Endothelial cell of umbilical vein (primary cell): ENCODE measurements around the gene IMPA2. TPM values are rescaled to one million over a fixed set of nuclear protein-coding genes. Genes with fewer than 3 reads are reported as not detected.
"Not testable (repeated sequence)": the region's sequence is repeated elsewhere in the genome, so short reads cannot be mapped to it uniquely, and the experiment has no call there.

Experiments
- BruUV-seq: library from RNA; stranded (reverse); fragments of 400-500 nt; replicated peaks from 2 replicates; lab custom pipeline; 2021; lab: Mats Ljungman, UMichigan
- CTCF ChIA-PET: fragments of 300-600, 350-600 bp; sonication (Branson Sonifier 250); formaldehyde crosslinking; loops from one replicate; lab custom pipeline; 2021; ENCODE audit warnings: antibody characterized with exemption, inconsistent platforms; lab: Charles Lee
- POLR2A ChIA-PET: fragments of 300-600, 350-600 bp; sonication (Branson Sonifier 250); formaldehyde crosslinking; loops from one replicate; lab custom pipeline; 2021; ENCODE audit warnings: antibody characterized with exemption, inconsistent platforms; lab: Charles Lee
- DNase-seq: peaks from one replicate; pipeline ENCODE4 v3.0.0-alpha.2; 2011; ENCODE audit warnings: low read depth, low spot score
- FAIRE-seq: peaks from 2 replicates; lab custom pipeline; 2011; peaks lifted over from hg19 to GRCh38; lab: Jason Lieb, UNC
- H2AFZ ChIP-seq: 2 replicates; pipeline ENCODE4 v1.6.0; 2012; ENCODE audit warnings: low read depth, low read length, control low read depth, inconsistent platforms
- H3K27ac ChIP-seq: 2 replicates; pipeline ENCODE4 v1.5.1; 2011; ENCODE audit warnings: low read depth, mild to moderate bottlenecking, control low read depth, low read length, moderate library complexity; ENCODE audit not compliant: insufficient read depth
- H3K27me3 ChIP-seq, 2 experiments: 2 replicates each; pipeline versions ENCODE4 v1.6.0 to v1.6.1; 2011; ENCODE audit warnings: low read length in 2 of 2, mixed read lengths in 1 of 2; ENCODE audit not compliant: control insufficient read depth in 2 of 2, insufficient read depth in 2 of 2
- H3K36me3 ChIP-seq, 2 experiments: 2 replicates in 1 of 2; 3 replicates in 1 of 2; pipeline ENCODE4 v1.5.1; 2011; ENCODE audit warnings: low read length in 2 of 2, mild to moderate bottlenecking in 1 of 2, moderate library complexity in 1 of 2; ENCODE audit not compliant: control insufficient read depth in 2 of 2, insufficient read depth in 2 of 2; ENCODE audit errors: extremely low read depth in 1 of 2
- H3K4me1 ChIP-seq: 3 replicates; pipeline ENCODE4 v1.5.1; 2011; ENCODE audit warnings: mild to moderate bottlenecking, low read length; ENCODE audit not compliant: control insufficient read depth, insufficient read depth; ENCODE audit errors: extremely low read depth
- H3K4me2 ChIP-seq: 2 replicates; pipeline ENCODE4 v1.6.1; 2011; ENCODE audit warnings: low read length, control low read depth, mixed read lengths; ENCODE audit not compliant: insufficient read depth
- H3K4me3 ChIP-seq, 3 experiments: fragments of 200-600 bp in 1 of 3; sonication (generic), shearing (Covaris generic) in 1 of 3; replicated peaks in 1 of 3; 2 replicates each; pipeline ENCODE4 v1.5.1; 2011 to 2016; ENCODE audit warnings: control low read depth in 3 of 3, low read length in 3 of 3, mild to moderate bottlenecking in 2 of 3, inconsistent platforms in 1 of 3, low read depth in 1 of 3, moderate library complexity in 1 of 3; ENCODE audit not compliant: insufficient read depth in 1 of 3
- H3K79me2 ChIP-seq: 2 replicates; pipeline ENCODE4 v1.6.0; 2012; ENCODE audit warnings: low read length, inconsistent platforms; ENCODE audit not compliant: control insufficient read depth, insufficient read depth
- H3K9ac ChIP-seq: replicated peaks from 2 replicates; pipeline ENCODE3; 2011; ENCODE audit warnings: low read length, control low read depth; ENCODE audit not compliant: insufficient read depth; ENCODE audit errors: extremely low read depth
- H3K9me1 ChIP-seq: replicated peaks from 3 replicates; pipeline ENCODE4 v1.6.0; 2011; ENCODE audit warnings: mild to moderate bottlenecking, low read length; ENCODE audit not compliant: control insufficient read depth, insufficient read depth; ENCODE audit errors: extremely low read depth
- H3K9me3 ChIP-seq: replicated peaks from 2 replicates; pipeline ENCODE4 v1.5.1; 2012; ENCODE audit warnings: low read length, inconsistent platforms; ENCODE audit not compliant: control insufficient read depth, insufficient read depth
- H4K20me1 ChIP-seq: replicated peaks from 2 replicates; pipeline ENCODE3; 2011; ENCODE audit warnings: mild to moderate bottlenecking, low read length; ENCODE audit not compliant: control insufficient read depth, insufficient read depth; ENCODE audit errors: extremely low read depth
- GATA2 ChIP-seq: IDR thresholded peaks from 2 replicates; pipeline ENCODE4 v1.7.0; 2011; ENCODE audit warnings: low read depth, mild to moderate bottlenecking, moderate library complexity, mixed read lengths, low read length; ENCODE audit not compliant: insufficient read length, insufficient read depth
- JUN ChIP-seq: IDR thresholded peaks from 2 replicates; pipeline ENCODE4 v1.6.1; 2011; ENCODE audit warnings: borderline replicate concordance, low read depth; ENCODE audit not compliant: insufficient read length, insufficient read depth
- POLR2AphosphoS5 ChIP-seq: IDR thresholded peaks from 2 replicates; pipeline ENCODE4 v1.6.1; 2012; ENCODE audit warnings: low read depth, mild to moderate bottlenecking, control low read depth, low read length, moderate library complexity; ENCODE audit not compliant: insufficient read depth
- dilution Hi-C: fragments of 300-500 bp; cut with MboI; formaldehyde crosslinking; loops from one replicate; pipeline ENCODE4 v1.15.0; 2019; ENCODE audit warnings: low sequenced_read_pairs; ENCODE audit not compliant: extremely low pct_ligation_motif_present
- intact Hi-C: fragments of 100-400 bp; cut with micrococcal nuclease; formaldehyde crosslinking; loops from one replicate; pipeline ENCODE4 v1.10.0; 2022
- polyA plus RNA-seq, 4 experiments: library from polyadenylated mRNA; depleted of rRNA in 3 of 4; stranded (reverse) in 3 of 4; unstranded in 1 of 4; fragments of >200 nt; gene quantifications; 2 replicates each; pipeline versions ENCODE4 v1.2.1 to v1.2.3, GENCODE V29; 2011 to 2012; ENCODE audit warnings: missing spikeins in 1 of 4
- total RNA-seq: library from RNA; stranded (reverse); gene quantifications from 2 replicates; pipeline ENCODE4 v1.2.3, GENCODE V29; 2021
- TF ChIP-seq, protein P1 (sequence below), 2 donors: IDR thresholded peaks; 1 replicate in 1 of 2; 2 replicates in 1 of 2; pipeline ENCODE4 v1.5.1; 2011; ENCODE audit warnings: low read length in 2 of 2, mild to moderate bottlenecking in 2 of 2, moderate library complexity in 2 of 2, control low read depth in 1 of 2, inconsistent platforms in 1 of 2, low read depth in 1 of 2; ENCODE audit not compliant: insufficient read depth in 1 of 2; ENCODE audit errors: extremely low read depth in 1 of 2
- TF ChIP-seq, protein P2 (sequence below): IDR thresholded peaks from 2 replicates; pipeline ENCODE4 v1.6.1; 2011; ENCODE audit not compliant: insufficient read depth, insufficient read length

Gene IMPA2
- total and polyA plus RNA-seq, 2 donors (not counting 3 experiments of a cell fraction or from before 2014, with no cell fraction given) = 6.1 to 8.0 TPM

DNA sequence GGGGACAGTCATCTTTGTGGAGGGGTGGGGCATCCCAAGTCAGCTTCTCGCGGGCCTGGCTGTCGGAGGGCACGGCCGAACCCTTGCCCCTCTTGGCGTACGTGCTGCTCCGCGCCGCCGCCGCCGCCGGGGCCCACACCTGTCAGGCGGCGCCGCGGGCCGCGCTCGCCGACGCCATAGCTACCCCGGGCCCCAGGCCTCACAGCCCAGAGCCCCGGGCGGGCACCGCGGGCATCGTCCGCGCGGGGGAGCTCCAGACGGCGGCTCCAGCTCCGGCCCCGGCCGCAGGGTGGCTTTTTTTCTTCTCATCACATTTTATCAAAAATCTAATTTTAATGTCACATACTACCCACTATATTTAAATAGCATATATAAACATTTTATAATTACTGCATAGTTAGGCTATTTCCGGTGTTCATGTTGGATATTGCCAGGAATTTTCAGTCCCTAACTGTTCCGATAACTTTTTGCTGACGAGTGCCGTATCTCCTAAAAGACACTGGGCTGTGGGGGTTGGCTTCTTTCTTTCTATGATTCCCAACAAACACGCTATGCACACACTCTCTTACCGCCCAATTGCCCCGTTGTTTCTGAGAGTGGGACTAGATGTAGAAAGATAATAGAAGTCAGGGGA, 87.1 kb downstream of the IMPA2 start:
- H3K79me2 ChIP-seq, H3K9me1 ChIP-seq, POLR2A ChIA-PET, BruUV-seq, H3K9ac ChIP-seq, H3K36me3 ChIP-seq, H3K27me3 ChIP-seq, H3K27ac ChIP-seq, H3K4me1 ChIP-seq, dilution Hi-C loops, H3K9me3 ChIP-seq, H4K20me1 ChIP-seq: not testable (repeated sequence)
- TF ChIP-seq, protein P1, sequence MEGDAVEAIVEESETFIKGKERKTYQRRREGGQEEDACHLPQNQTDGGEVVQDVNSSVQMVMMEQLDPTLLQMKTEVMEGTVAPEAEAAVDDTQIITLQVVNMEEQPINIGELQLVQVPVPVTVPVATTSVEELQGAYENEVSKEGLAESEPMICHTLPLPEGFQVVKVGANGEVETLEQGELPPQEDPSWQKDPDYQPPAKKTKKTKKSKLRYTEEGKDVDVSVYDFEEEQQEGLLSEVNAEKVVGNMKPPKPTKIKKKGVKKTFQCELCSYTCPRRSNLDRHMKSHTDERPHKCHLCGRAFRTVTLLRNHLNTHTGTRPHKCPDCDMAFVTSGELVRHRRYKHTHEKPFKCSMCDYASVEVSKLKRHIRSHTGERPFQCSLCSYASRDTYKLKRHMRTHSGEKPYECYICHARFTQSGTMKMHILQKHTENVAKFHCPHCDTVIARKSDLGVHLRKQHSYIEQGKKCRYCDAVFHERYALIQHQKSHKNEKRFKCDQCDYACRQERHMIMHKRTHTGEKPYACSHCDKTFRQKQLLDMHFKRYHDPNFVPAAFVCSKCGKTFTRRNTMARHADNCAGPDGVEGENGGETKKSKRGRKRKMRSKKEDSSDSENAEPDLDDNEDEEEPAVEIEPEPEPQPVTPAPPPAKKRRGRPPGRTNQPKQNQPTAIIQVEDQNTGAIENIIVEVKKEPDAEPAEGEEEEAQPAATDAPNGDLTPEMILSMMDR (IDR thresholded peaks at IDR 0.05; ENCODE audit: extremely low read depth in 1 of 2, insufficient read depth in 1 of 2, low read depth in 1 of 2, low read length in 2 of 2) = peak; percentile 20 to 50
- Histone ChIP-seq H3K4me3 (peak overlapping the region; percentile 4 to 43 (median 8)), H3K4me2 (peak overlapping the region; percentile 58), H2AFZ (peak overlapping the region; percentile 64)
- FAIRE-seq (peak; percentile 52), DNase-seq (peak; percentile 20)
- CTCF ChIA-PET = interaction anchor here (0.7 to 2.7 kb wide), 5 partner anchors 21 to 203 kb away, joined by 3 to 28 read pairs (median 6); no protein-coding TSS in a partner anchor
- intact Hi-C loops = loop anchor here (1.0 kb wide), 1 partner anchor 169 kb away; no protein-coding TSS in a partner anchor

DNA sequence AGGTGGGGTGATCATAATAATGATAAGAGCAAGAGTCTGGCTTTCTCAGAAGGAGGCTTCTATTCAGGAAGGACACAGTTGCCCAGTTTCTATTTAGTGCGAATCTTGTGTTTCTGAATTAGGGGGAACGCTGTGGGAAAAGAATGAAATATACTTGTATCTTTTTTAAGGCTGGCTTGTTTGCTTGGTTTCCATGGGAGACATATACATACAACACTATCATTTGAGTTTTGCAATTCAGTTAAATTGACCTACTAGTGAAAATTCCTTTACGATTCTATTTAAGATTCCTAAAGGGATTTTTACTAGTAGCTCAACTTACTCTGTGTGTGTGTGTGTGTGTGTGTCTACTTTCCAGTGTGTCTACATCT, 87.6 kb downstream of the IMPA2 start:
- H3K79me2 ChIP-seq = no peaks in the 10 kb centered on the region
- no TSS peak for BruUV-seq
- CTCF ChIA-PET = interaction anchor here (1.1 to 2.7 kb wide), 5 partner anchors 21 to 203 kb away, joined by 3 to 28 read pairs (median 6); no protein-coding TSS in a partner anchor
- H3K4me3 ChIP-seq = peak overlapping the region in 2 of 3 experiments; percentile 8 to 43
- TF ChIP-seq GATA2 = no peak
- no peak for TF ChIP-seq POLR2AphosphoS5
- TF ChIP-seq, protein P2, sequence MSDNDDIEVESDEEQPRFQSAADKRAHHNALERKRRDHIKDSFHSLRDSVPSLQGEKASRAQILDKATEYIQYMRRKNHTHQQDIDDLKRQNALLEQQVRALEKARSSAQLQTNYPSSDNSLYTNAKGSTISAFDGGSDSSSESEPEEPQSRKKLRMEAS = no peak
- no peak for TF ChIP-seq JUN
- no peaks in the 10 kb centered on the region for H4K20me1 ChIP-seq
- H3K9me1 ChIP-seq = no peaks in the 10 kb centered on the region
- no peaks in the 10 kb centered on the region for H3K36me3 ChIP-seq
- H2AFZ ChIP-seq = peak overlapping the region; percentile 64
- FAIRE-seq = no peak
- dilution Hi-C loops = no loop called here
- H3K4me2 ChIP-seq = peak overlapping the region; percentile 58
- H3K9me3 ChIP-seq = no peaks in the 10 kb centered on the region
- no peak overlapping the region for H3K27ac ChIP-seq
- H3K9ac ChIP-seq = no peak overlapping the region
- intact Hi-C loops = loop anchor here (1.0 kb wide), 1 partner anchor 168 kb away; no protein-coding TSS in a partner anchor
- peaks cover 9% of the 10 kb centered on the region for H3K4me1 ChIP-seq
- peak; percentile 38 for DNase-seq
- POLR2A ChIA-PET = no interaction called here
- no peaks in the 10 kb centered on the region for H3K27me3 ChIP-seq

DNA sequence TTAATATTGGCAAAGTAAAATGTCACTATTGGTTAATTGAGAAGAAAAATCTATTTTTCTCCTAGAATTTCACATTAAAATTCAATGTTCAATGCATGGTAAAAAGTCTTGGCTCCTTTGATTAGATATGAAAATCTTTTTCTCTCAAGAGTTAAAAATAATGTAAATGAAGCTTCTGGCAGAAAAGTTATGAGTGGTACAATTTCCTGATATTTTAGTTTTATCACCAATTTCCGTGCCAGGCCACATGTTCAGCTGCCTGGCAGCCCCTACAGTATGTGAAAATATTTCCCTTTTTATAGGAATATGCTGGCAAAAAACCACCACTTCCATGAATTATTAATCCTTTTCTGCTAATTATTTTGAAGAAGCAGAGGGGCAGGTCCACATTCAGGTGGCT, 89.8 kb downstream of the IMPA2 start:
- BruUV-seq, H3K27ac ChIP-seq, H3K79me2 ChIP-seq, H3K9me1 ChIP-seq, H2AFZ ChIP-seq, H3K36me3 ChIP-seq, H3K9ac ChIP-seq, POLR2A ChIA-PET, H4K20me1 ChIP-seq, H3K4me3 ChIP-seq, H3K9me3 ChIP-seq, intact Hi-C loops, H3K27me3 ChIP-seq, H3K4me1 ChIP-seq, dilution Hi-C loops: not testable (repeated sequence)
- CTCF ChIA-PET = interaction anchor here (1.0 to 2.6 kb wide), 5 partner anchors 14 to 338 kb away, joined by 3 to 7 read pairs (median 5); no protein-coding TSS in a partner anchor
- H3K4me2 ChIP-seq = peak overlapping the region; percentile 62
- FAIRE-seq = peak; percentile 72
- peak; percentile 56 for DNase-seq
